Body of pancreas (tissue), 4 donors: Measurements from ENCODE around the gene DLG2. TPM values are rescaled to one million over a fixed set of nuclear protein-coding genes. Genes with fewer than 3 reads are reported as not detected.

Experiments used
- ATAC-seq: fragments of 150-250 bp; one replicate; pipeline ENCODE4 v1.9.1; 2016
- DNase-seq, 4 donors: peaks; one replicate each; pipeline ENCODE4 v3.0.0-alpha.2; 2019
- H3K27ac ChIP-seq, 4 donors: fragments of 200-600 bp; sonication (generic); 1 replicate in 3 of 4; 2 replicates in 1 of 4; pipeline versions ENCODE4 v1.5.1 to v1.6.1; 2016 to 2019; ENCODE audit warnings: mild to moderate bottlenecking in 1 of 4, mixed read lengths in 1 of 4, moderate library complexity in 1 of 4
- H3K27me3 ChIP-seq, 2 donors: fragments of 200-600 bp; sonication (generic); one replicate each; pipeline ENCODE4 v1.6.0; 2016; ENCODE audit warnings: mild to moderate bottlenecking in 1 of 2
- H3K36me3 ChIP-seq, 2 donors: fragments of 200-600 bp; sonication (generic); replicated peaks in 1 of 2; 2 replicates each; pipeline ENCODE4 v1.5.1; 2016; ENCODE audit warnings: low read depth in 2 of 2; ENCODE audit not compliant: insufficient read depth in 1 of 2
- H3K4me1 ChIP-seq: fragments of 200-600 bp; sonication (generic); one replicate; pipeline ENCODE4 v1.6.0; 2016
- H3K4me3 ChIP-seq, 2 donors: fragments of 200-600 bp; sonication (generic); 1 replicate in 1 of 2; 2 replicates in 1 of 2; pipeline ENCODE4 v1.5.1; 2016 to 2019
- H3K9me3 ChIP-seq, 3 donors: fragments of 200-600 bp; sonication (generic); 1 replicate in 2 of 3; 2 replicates in 1 of 3; pipeline ENCODE4 v1.5.1; 2016
- CTCF ChIP-seq, 7 experiments: fragments of 450-650 bp in 4 of 7; fragments of 200-600 bp in 3 of 7; sonication (generic) in 3 of 7; IDR thresholded peaks; one replicate each; pipeline ENCODE4 v1.5.1; 2016 to 2019; ENCODE audit warnings: antibody characterized with exemption in 7 of 7
- POLR2A ChIP-seq, 3 donors: fragments of 450-650 bp; IDR thresholded peaks; one replicate each; pipeline ENCODE4 v1.6.1; 2016; ENCODE audit warnings: antibody characterized with exemption in 3 of 3, mild to moderate bottlenecking in 2 of 3
- WGBS, 2 donors: methylation state at CpG; one replicate each; pipeline ENCODE4 v1.1.5; 2017; 5-methylcytosine and 5-hydroxymethylcytosine counted together
- intact Hi-C: fragments of 100-400 bp; cut with DNase I; formaldehyde crosslinking; loops from one replicate; pipeline ENCODE4 v1.15.1; 2023
- total RNA-seq, 2 donors: library from RNA; depleted of rRNA; stranded (reverse); fragments of >200 nt; gene quantifications; one replicate each; pipeline ENCODE4 v1.1.0, GENCODE V29; 2016

DLG2 gene
- total RNA-seq, 2 donors from 2014 or later, result 6.0 to 13.2 TPM

GRCh38 chr11:84144531-84144930, 1482.6 kb downstream of the DLG2 start:
- H3K4me3 ChIP-seq, result no peak overlapping the region

GRCh38 chr11:84142411-84142810, 1484.7 kb downstream of the DLG2 start:
- TF ChIP-seq CTCF (IDR thresholded peaks at IDR 0.05) (no peak), POLR2A (IDR thresholded peaks at IDR 0.05) (no peak)
- Histone ChIP-seq H3K9me3 (no peaks in the 10 kb centered on the region), H3K27me3 (no peaks in the 10 kb centered on the region), H3K4me3 (no peak overlapping the region), H3K27ac (no peak overlapping the region), H3K36me3 (no peaks in the 10 kb centered on the region), H3K4me1 (no peaks in the 10 kb centered on the region)
- WGBS, 2 donors, result 59 to 69% methylated on average over 3 of the region's 3 CpGs
- DNase-seq (no peak), ATAC-seq (no peak)
- intact Hi-C loops, result no loop called here

More at GRCh38 chr11:84144531-84144930, 1482.6 kb downstream of the DLG2 start:
- Histone ChIP-seq H3K36me3 (no peaks in the 10 kb centered on the region), H3K27me3 (no peaks in the 10 kb centered on the region), H3K9me3 (no peaks in the 10 kb centered on the region), H3K4me1 (no peaks in the 10 kb centered on the region), H3K27ac (no peak overlapping the region)
- TF ChIP-seq CTCF (IDR thresholded peaks at IDR 0.05), result no peak
- TF ChIP-seq POLR2A (IDR thresholded peaks at IDR 0.05), result no peak
- intact Hi-C loops, result no loop called here
- no peak for ATAC-seq
- DNase-seq, result no peak

GRCh38 chr11:84140386-84141169, 1486.6 kb downstream of the DLG2 start:
- no peaks in the 10 kb centered on the region for H3K36me3 ChIP-seq
- no peaks in the 10 kb centered on the region for H3K4me1 ChIP-seq
- no peak overlapping the region for H3K4me3 ChIP-seq
- intact Hi-C loops, result no loop called here
- TF ChIP-seq CTCF (IDR thresholded peaks at IDR 0.05) (no peak), POLR2A (IDR thresholded peaks at IDR 0.05) (no peak)
- no peaks in the 10 kb centered on the region for H3K27me3 ChIP-seq
- no peak for DNase-seq
- WGBS, 2 donors, result 39 to 41% methylated on average over 4 of the region's 4 CpGs
- H3K27ac ChIP-seq, result no peak overlapping the region
- ATAC-seq, result no peak
- H3K9me3 ChIP-seq, result no peaks in the 10 kb centered on the region

GRCh38 chr11:84137960-84138359, 1489.2 kb downstream of the DLG2 start:
- Histone ChIP-seq H3K4me3 (no peak overlapping the region), H3K27ac (no peak overlapping the region), H3K4me1 (no peaks in the 10 kb centered on the region), H3K36me3 (no peaks in the 10 kb centered on the region), H3K9me3 (no peaks in the 10 kb centered on the region), H3K27me3 (no peaks in the 10 kb centered on the region)
- intact Hi-C loops, result no loop called here
- DNase-seq (no peak), ATAC-seq (no peak)
- no peak for TF ChIP-seq POLR2A (IDR thresholded peaks at IDR 0.05)
- TF ChIP-seq CTCF (IDR thresholded peaks at IDR 0.05), result no peak

- Histone ChIP-seq H3K36me3 (no peaks in the 10 kb centered on the region), H3K27ac (no peak overlapping the region), H3K27me3 (no peaks in the 10 kb centered on the region), H3K4me3 (no peak overlapping the region), H3K9me3 (no peaks in the 10 kb centered on the region), H3K4me1 (no peaks in the 10 kb centered on the region)
- intact Hi-C loops, result no loop called here
- DNase-seq (no peak), ATAC-seq (no peak)
- TF ChIP-seq CTCF (IDR thresholded peaks at IDR 0.05) (no peak), POLR2A (IDR thresholded peaks at IDR 0.05) (no peak)
Measured at GRCh38 chr11:84137505-84137904, 1489.6 kb downstream of the DLG2 start.
